GM12873 (cell line): ENCODE data around the gene TATDN3.

Experiments
- CTCF ChIP-seq: IDR thresholded peaks from 2 replicates; pipeline ENCODE4 v1.5.1; 2012; ENCODE audit warnings: low read depth, mild to moderate bottlenecking, moderate library complexity, low read length, control low read depth; ENCODE audit not compliant: insufficient read depth; ENCODE audit errors: missing control alignments

Gene TATDN3

DNA sequence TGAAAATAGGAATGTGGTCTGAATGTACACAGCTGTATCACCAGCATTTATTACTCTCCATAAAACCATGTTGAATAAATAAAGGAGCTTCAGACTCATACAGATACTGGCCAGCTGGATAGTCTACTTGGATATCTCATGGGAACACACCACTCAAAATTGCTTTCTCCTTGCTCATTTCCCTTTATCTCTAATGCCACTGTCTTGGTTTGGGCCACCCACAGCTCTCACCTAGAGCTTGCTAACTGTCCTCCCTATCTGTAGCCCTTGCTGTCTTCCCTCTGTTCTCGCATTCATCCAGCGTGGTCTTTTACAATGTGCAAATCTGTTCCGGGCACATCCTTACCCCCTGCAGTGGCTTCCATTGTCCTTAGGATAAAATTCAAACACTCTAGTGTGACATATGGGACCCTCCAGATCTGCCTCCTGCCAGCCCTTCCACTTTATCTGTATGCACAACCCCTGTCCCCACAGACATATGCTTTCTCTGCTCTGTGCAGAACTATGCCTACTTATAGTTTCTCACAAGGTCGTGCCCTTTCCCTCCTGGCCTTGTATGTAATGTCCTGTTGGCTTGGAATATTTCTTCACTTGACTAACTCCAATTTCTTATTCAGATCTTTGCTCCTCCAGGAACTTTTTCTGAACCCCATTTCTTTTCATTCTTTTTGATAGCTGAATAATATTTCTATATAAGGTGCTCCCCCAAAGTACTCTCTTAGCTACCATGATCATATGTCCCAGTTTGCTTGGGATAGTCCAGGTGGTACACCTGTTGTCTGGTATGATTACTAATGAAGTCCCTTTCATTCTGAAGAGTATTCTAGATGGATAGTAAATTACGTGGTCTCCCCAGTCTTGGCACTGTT lies 69.3 kb downstream of the TATDN3 start:
- no peak for TF ChIP-seq CTCF

- no peak for TF ChIP-seq CTCF
These were observed 70.5 kb downstream of the TATDN3 start for GRCh38 chr1:212862111-212862690.

DNA sequence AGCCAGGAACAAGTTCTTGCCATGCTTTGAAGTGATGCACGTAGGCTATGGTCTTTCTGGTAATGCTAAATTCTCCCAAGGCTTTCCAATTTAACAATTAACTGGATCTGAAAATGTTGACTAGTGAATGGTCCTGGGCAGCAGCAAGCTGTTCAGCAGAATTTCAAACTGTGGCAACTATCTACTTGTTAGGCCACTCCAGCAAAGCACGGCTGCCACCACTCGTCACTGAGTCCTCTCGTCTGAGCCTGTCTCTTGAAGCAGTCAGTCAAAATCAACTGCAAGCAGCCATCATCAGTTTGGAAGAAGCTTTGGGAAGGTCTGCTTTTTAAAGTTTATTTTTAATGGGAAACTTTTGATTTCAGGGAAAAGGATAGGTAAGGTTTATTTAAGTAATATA lies 72.5 kb downstream of the TATDN3 start:
- TF ChIP-seq CTCF: no peak
